G401 (cell line): ENCODE measurements around the gene KLHL1. TPM values are rescaled to one million over a fixed set of nuclear protein-coding genes. Genes with fewer than 3 reads are reported as not detected.

Experiments
- DNase-seq: peaks from one replicate; pipeline ENCODE4 v3.0.0-alpha.2; 2015; ENCODE audit warnings: low spot score
- in situ Hi-C: cut with HindIII; loops from 2 replicates; pipeline ENCODE4 v1.10.0; 2016; ENCODE audit warnings: low sequenced_read_pairs, mixed read lengths
- total RNA-seq: library from RNA; depleted of rRNA; stranded (reverse); fragments of >200 nt; shearing (Covaris generic); gene quantifications from 2 replicates; pipeline ENCODE4 v1.2.3, GENCODE V29; 2014; rRNA removed

The KLHL1 gene
- total RNA-seq, 1 experiment from 2014 or later = not detected

GRCh38 chr13:69751259-69751658 lies 357.0 kb downstream of the KLHL1 start:
- in situ Hi-C loops = no loop called here
- DNase-seq = no peak

GRCh38 chr13:69737129-69737935 lies 370.9 kb downstream of the KLHL1 start:
- in situ Hi-C loops = no loop called here

GRCh38 chr13:69721631-69722030 lies 386.6 kb downstream of the KLHL1 start:
- DNase-seq = no peak
- in situ Hi-C loops = no loop called here

More at GRCh38 chr13:69737129-69737935, 370.9 kb downstream of the KLHL1 start:
- no peak for DNase-seq

GRCh38 chr13:69720278-69720983 lies 387.8 kb downstream of the KLHL1 start:
- DNase-seq = no peak
- in situ Hi-C loops = no loop called here

- in situ Hi-C loops = no loop called here
- no peak for DNase-seq
These were observed 401.4 kb downstream of the KLHL1 start for GRCh38 chr13:69706807-69707206.

- in situ Hi-C loops = no loop called here
- DNase-seq = no peak
These were observed 403.9 kb downstream of the KLHL1 start for GRCh38 chr13:69704311-69704710.

GRCh38 chr13:69690999-69691398 lies 417.3 kb downstream of the KLHL1 start:
- no peak for DNase-seq
- in situ Hi-C loops = no loop called here

- in situ Hi-C loops = no loop called here
- DNase-seq = no peak
These were observed 424.1 kb downstream of the KLHL1 start for GRCh38 chr13:69683921-69684686.

- in situ Hi-C loops = no loop called here
- DNase-seq = no peak
These were observed 426.5 kb downstream of the KLHL1 start for GRCh38 chr13:69681722-69682121.

GRCh38 chr13:69677343-69677742 lies 430.9 kb downstream of the KLHL1 start:
- in situ Hi-C loops = no loop called here
- no peak for DNase-seq

GRCh38 chr13:69676286-69676685 lies 432.0 kb downstream of the KLHL1 start:
- DNase-seq = no peak
- in situ Hi-C loops = no loop called here

GRCh38 chr13:69660155-69660554 lies 448.1 kb downstream of the KLHL1 start:
- DNase-seq = no peak
- in situ Hi-C loops = no loop called here

- in situ Hi-C loops = no loop called here
- DNase-seq = no peak
These were observed 450.6 kb downstream of the KLHL1 start for GRCh38 chr13:69657676-69658075.

- no peak for DNase-seq
- in situ Hi-C loops = no loop called here
These were observed 453.9 kb downstream of the KLHL1 start for GRCh38 chr13:69654392-69654791.

Other genes starting within 250 kb of the KLHL1 start
- not detected in 2 replicates for gene ATXN8OS, start 626 bp downstream of the KLHL1 start, total RNA-seq